Activated naive CD4-positive, alpha-beta T cell treated with anti-CD3 and anti-CD28 coated beads, Interleukin-2, amount 50 U/mL, for 72 hours (primary cell): ENCODE measurements around the gene ACCS. TPM values are rescaled to one million over a fixed set of nuclear protein-coding genes. Genes with fewer than 3 reads are reported as not detected.

ENCODE experiments used
- ATAC-seq, 2 donors: fragments of 150-1000 bp; cut with Tn5 transposase; 2 replicates each; pipeline ENCODE4 v1.10.0; 2021; ENCODE audit warnings: mild to moderate bottlenecking in 2 of 2, moderate library complexity in 2 of 2
- DNase-seq, 2 donors: peaks; one replicate each; pipeline ENCODE4 v3.0.0; 2021 to 2022; ENCODE audit warnings: low spot score in 2 of 2
- H3K27ac Mint-ChIP-seq, 2 donors: one replicate each; pipeline ENCODE4 v1.8.0; 2022; ENCODE audit warnings: mild to moderate bottlenecking in 2 of 2, mixed read lengths in 2 of 2
- H3K36me3 Mint-ChIP-seq, 2 donors: one replicate each; pipeline ENCODE4 v1.8.0; 2022; ENCODE audit warnings: mixed read lengths in 2 of 2
- H3K9me3 Mint-ChIP-seq, 2 donors: one replicate each; pipeline ENCODE4 v1.8.0; 2022; ENCODE audit warnings: mixed read lengths in 2 of 2
- total RNA-seq, 2 donors: library from RNA; stranded (reverse); gene quantifications; one replicate each; pipeline ENCODE4 v1.2.3, GENCODE V29; 2022

The ACCS gene
- total RNA-seq, 2 donors from 2014 or later, result 5.4 to 8.5 TPM

DNA sequence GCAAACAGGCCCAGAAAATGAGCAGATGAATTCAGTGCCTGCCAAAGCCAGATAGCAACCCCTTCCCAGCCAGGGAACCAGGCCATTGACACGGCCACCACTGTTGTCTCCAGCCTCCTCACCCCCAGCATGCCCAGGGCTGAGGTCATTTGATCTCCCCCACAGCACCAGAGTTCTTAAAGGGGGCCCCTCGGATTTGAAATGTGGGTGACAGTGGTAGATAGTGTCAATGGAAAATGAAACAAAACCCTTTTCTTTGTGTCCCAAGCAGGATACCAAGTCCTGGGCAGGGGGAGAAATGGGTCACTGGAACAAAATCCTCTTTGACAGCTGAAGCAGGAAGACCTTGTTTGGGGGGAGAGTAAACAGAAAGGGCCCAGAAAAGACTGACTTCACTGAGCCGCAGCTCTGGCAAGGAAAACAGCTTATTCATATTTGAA is 32.6 kb upstream of the ACCS start:
- H3K36me3 Mint-ChIP-seq, result no peaks in the 10 kb centered on the region
- H3K27ac Mint-ChIP-seq, result peak overlapping the region in 1 of 2 donors; percentile 58
- DNase-seq (no peak), ATAC-seq (no peak)
- H3K9me3 Mint-ChIP-seq, result peaks cover 0 to 4% of the 10 kb centered on the region in 2 donors

DNA sequence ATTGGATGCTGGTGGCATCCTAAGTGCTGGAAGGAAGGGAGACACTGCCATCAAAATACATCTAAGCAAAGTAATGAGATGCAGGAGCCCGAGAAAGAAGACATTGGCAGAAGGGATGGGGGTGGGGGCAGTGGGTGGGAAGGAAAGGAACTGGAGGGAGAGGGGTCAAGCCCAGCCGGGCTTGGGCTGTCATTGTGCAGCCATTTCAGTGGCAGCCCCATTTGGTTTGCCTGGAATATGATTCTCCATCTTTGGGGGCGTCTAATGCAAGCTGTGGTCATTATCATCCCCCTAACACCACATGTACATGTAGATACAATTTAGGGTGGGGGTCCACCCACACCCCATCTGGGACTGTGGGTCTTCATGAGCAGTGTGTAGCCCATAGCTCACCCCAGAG is 32.2 kb upstream of the ACCS start:
- Mint-ChIP-seq H3K36me3 (no peaks in the 10 kb centered on the region), H3K9me3 (peaks cover 0 to 4% of the 10 kb centered on the region in 2 donors), H3K27ac (no peak overlapping the region)
- DNase-seq (no peak), ATAC-seq (no peak)

DNA sequence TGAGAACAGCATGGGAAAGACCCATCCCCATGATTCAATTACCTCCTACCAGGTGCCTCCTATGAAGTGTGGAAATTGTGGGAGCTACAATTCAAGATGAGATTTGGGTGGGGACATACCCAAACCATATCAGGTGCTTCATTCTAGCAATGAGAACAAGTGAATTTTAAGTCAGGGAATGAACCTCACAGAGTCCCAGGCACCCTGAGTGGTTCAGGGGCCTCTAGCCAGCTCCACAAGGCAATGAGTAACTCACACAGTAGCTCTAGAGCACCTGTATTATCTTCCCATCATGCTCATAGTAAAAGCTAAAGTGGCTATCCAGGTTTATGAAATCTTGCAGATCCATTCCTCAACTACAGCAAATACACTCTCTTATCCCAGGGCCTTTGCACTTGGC is 31.4 kb upstream of the ACCS start:
- DNase-seq (no peak), ATAC-seq (peak in 1 of 2 donors; percentile 88)
- Mint-ChIP-seq H3K9me3 (peaks cover 0 to 4% of the 10 kb centered on the region in 2 donors), H3K36me3 (no peaks in the 10 kb centered on the region), H3K27ac (no peak overlapping the region)

DNA sequence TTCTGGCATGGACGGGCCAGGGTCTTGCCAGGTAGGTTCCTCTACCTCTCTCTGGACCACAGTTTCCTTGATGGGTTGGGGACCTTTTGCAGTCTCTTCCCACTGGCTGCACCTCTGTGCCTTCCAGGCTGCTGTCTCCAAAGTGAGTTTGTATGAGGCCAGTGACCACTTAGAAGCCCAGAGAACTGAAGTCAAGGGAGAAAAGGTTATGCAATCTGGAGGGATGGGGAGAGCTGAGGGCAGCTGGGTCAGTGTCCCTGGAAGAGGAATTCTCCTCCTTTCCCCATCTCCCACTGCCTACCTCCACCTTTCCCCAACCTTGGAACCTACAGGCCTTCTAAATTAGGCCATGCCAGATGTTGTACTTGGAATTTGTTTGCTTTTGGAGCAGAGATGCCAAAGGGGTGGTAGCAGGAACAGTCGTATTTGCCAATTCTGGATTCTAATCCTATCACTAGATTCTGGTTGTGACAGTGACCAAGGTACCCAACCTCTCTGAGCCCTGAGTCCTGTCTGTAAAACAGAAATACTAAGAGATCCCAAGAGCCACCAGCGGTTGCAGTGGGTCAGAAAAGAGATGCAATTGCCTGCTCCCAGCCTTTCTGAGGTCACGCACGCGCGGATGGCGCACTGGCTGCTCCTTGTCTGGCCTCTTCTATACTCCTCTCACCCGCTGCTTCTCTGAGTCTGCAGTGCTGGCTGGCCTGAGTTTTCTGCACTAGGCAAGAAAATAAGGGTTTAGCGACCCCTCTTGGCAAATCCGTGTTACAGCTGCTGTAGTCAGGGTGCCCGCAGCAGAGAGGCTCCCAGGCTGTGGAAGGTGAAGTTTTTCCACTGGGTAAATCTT is 29.0 kb upstream of the ACCS start:
- peak; percentile 56 to 88 for ATAC-seq
- Mint-ChIP-seq H3K27ac (no peak overlapping the region), H3K9me3 (peaks cover 4 to 13% of the 10 kb centered on the region in 2 donors), H3K36me3 (no peaks in the 10 kb centered on the region)
- DNase-seq, result peak in 1 of 2 donors; percentile 43

DNA sequence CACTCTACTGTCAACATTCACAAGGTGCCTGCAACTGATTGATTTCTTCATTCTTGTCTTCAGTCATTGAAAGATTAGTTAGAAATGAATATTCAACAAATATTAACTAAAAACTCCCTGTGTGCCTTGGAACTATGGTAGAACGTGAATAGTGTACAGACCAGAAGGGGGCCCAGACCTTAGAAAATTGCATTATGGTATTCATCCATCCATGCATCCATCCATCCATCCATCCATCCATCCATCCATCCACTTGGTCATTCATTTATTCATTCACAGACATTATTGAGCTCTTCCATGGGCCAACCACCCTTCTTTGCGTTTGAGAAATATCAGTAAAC is 28.4 kb upstream of the ACCS start:
- Mint-ChIP-seq H3K27ac (no peak overlapping the region), H3K36me3 (no peaks in the 10 kb centered on the region), H3K9me3 (peaks cover 4 to 13% of the 10 kb centered on the region in 2 donors)
- no peak for DNase-seq
- ATAC-seq, result no peak

DNA sequence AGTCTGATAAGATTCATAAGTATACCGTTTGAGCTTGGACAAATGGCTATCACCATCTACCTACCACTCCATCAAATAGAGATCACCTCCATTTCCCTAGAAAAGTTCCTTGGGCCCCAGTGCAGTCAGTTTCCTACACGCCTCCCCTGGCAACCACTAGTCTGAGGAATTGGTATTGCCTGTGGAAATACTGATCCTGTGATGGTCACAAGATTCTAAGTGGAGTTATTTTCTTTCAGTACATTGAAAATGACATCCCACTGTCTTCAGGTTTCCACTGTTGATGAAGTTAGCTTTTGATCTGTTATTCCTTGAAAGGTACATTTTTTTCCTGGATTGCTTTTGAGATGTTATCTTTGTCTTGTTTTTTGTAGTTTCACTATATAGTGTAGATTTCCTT is 22.9 kb upstream of the ACCS start:
- H3K9me3 Mint-ChIP-seq, result peaks cover 4 to 9% of the 10 kb centered on the region in 2 donors
- no peak for DNase-seq
- ATAC-seq, result no peak
- H3K36me3 Mint-ChIP-seq, result no peaks in the 10 kb centered on the region
- H3K27ac Mint-ChIP-seq, result no peak overlapping the region

DNA sequence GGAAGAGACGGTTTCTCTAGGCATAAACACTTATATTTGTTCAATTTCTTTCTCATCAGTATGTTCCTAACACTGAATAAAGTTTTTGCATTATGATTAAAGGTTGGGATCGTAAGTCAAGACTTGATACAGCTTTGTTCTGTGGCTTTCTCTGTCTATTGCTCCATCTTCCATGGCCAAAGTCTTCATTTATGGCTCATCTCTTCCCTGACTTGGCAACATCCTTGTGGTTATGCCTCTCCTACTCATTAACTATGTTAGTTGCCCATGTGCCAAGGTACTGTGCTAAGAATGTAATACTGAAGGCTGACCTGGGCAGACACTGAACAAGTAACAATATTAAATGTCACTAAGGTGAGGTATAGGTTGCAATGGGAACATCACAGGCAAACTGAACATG is 19.9 kb upstream of the ACCS start:
- ATAC-seq (no peak), DNase-seq (no peak)
- peaks cover 4% of the 10 kb centered on the region in 2 donors for H3K9me3 Mint-ChIP-seq
- H3K36me3 Mint-ChIP-seq, result no peaks in the 10 kb centered on the region
- H3K27ac Mint-ChIP-seq, result no peak overlapping the region

DNA sequence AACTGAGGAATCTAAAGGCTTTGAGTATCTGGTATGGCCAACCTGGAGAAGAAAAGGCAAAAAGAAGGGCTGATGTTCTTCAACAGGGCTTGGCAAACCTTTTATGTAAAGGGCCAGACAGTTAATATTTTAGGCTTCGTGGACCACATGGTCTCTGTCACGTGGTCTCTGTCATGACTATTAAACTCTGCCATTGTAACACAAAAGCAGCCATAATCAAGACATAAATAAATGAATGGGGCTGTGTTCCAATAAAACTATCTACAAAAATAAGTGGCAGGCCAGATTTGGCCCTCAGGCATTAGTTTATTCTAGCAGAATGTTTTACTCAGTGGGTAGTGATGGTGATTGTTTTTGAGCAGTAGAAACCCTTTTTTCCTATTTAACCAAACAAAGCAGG is 18.8 kb upstream of the ACCS start:
- no peak overlapping the region for H3K27ac Mint-ChIP-seq
- DNase-seq (no peak), ATAC-seq (no peak)
- no peaks in the 10 kb centered on the region for H3K9me3 Mint-ChIP-seq
- no peaks in the 10 kb centered on the region for H3K36me3 Mint-ChIP-seq

DNA sequence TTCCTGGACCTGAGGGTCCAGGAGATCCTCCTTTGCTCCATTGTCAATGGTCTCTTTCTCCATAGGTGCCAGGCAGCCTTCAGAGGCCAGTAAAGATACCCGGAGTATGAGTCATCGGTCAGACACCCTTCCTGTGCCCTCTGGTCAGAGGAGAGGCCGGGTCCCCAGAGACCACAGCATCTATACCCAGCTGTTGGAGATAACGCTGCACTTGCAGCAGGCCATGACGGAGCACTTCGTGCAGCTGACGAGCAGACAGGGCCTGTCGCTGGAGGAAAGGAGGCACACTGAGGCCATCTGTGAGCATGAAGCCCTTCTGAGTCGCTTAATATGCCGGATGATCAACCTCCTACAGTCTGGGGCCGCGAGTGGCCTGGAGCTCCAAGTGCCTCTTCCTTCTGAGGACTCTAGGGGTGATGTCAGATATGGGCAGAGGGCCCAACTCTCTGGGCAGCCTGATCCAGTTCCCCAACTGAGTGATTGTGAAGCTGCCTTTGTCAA is 18.1 kb upstream of the ACCS start, which contains the start of gene ACCSL:
Gene ACCSL (plus strand): TSS at position 51 of the 501 bp plus-strand sequence. CDS start 56 bp downstream, at position 107.
- Mint-ChIP-seq H3K36me3 (no peaks in the 10 kb centered on the region), H3K9me3 (no peaks in the 10 kb centered on the region), H3K27ac (no peak within 1 kb of the TSS)
- ATAC-seq (no peak), DNase-seq (no peak)

DNA sequence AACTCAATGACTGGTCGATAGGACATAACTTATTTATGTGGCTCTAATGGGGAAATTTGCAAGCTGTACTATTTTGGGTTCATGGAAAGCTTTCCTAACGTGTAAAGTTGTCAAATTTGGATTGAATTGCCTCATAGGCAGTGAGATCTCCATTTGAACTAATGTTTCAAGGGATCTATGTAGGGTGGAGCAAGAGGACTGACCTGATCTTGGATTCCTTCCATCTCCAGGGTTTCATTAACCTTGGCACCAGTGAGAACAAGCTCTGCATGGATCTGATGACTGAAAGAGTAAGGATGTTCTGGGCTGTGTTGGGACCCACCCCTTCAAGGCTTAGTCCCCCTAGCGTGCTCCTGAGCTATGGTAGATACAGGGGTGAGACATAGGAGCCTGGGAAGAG is 16.2 kb upstream of the ACCS start:
- ATAC-seq (no peak), DNase-seq (no peak)
- H3K27ac Mint-ChIP-seq, result no peak overlapping the region
- H3K36me3 Mint-ChIP-seq, result no peaks in the 10 kb centered on the region
- no peaks in the 10 kb centered on the region for H3K9me3 Mint-ChIP-seq

DNA sequence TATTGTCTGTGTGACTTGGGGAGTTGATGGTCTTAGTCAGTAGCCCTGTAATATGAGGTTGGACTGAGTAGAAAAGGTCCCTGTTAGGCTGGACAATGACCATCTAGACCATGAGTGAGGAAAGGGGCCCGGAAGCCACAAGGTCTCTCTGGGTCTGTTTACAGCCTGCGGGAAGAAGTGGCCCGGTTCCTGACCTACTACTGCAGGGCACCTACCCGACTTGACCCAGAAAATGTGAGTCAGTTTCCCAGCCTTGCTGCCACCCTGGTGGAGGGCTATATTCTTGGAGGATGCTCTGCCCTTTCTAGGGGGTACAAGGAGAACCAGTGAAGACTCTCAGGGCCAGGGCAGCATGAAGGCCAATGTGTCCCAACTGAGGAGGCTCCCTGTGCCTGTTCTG is 14.9 kb upstream of the ACCS start:
- DNase-seq (no peak), ATAC-seq (no peak)
- Mint-ChIP-seq H3K9me3 (no peaks in the 10 kb centered on the region), H3K27ac (no peak overlapping the region), H3K36me3 (no peaks in the 10 kb centered on the region)

DNA sequence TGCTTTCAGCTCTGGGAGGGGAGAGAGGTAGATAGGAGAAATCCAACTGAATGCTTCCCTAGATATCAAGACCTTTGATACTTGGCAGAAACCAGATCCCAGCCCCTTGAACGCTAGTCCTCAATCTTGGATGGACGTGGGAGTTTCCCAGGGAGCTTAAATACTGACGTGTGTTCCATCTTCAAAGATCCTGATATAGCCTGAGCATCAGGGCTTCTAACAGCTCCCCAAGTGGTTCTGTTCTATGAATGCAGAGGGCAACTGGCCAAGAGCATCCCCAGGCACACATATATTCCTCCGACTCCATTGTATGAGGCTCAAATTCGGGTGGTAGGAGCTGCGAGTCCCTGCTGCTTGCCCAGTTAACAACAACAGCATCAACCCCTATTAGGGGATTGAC is 8.7 kb upstream of the ACCS start:
- DNase-seq (no peak), ATAC-seq (no peak)
- no peaks in the 10 kb centered on the region for H3K9me3 Mint-ChIP-seq
- H3K36me3 Mint-ChIP-seq, result no peaks in the 10 kb centered on the region
- no peak overlapping the region for H3K27ac Mint-ChIP-seq

DNA sequence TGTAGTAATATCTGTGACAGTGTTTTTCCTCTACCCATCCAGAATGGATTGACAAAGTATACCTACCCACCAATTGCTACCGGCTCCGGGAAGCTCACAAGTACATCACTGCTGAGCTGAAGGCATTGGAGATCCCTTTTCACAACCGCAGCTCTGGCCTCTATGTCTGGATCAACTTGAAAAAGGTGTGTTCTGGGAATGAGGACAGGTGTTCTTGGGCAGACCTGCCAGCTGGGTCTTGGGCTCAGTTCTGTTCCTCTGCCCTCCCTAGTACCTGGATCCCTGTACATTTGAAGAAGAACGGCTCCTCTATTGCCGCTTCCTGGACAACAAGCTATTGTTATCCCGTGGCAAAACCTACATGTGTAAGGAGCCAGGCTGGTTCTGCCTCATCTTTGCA is 7.8 kb upstream of the ACCS start:
- Mint-ChIP-seq H3K27ac (no peak overlapping the region), H3K9me3 (no peaks in the 10 kb centered on the region), H3K36me3 (no peaks in the 10 kb centered on the region)
- DNase-seq (no peak), ATAC-seq (no peak)

DNA sequence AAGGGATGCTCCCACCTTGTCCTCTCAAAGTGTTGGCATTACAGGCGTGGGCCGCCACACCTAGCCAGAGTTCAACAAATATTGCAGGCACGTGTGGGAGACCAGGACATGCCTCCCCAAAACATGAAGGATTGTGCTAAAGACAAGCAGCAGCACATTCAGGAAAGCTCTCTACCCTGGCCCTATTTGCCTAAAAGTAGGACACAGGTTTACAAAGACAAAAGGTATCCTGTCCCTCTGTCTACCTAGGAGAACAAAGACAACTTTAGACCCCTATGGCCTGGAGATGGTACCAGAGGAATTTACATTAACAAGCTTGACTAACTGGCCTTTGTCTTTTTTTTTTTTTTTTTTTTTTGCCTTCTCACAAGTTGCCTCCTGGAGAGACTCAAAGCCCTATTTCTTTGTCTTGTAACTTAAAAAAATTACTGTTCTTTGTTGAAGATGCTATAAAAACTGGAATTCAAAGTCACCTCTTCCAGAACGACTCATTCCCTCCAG is 859 bp upstream of the ACCS start:
- H3K27ac Mint-ChIP-seq, result peak overlapping the region; percentile 92 to 93
- no peaks in the 10 kb centered on the region for H3K9me3 Mint-ChIP-seq
- no peak for ATAC-seq
- peaks cover 0 to 5% of the 10 kb centered on the region in 2 donors for H3K36me3 Mint-ChIP-seq
- DNase-seq, result no peak

DNA sequence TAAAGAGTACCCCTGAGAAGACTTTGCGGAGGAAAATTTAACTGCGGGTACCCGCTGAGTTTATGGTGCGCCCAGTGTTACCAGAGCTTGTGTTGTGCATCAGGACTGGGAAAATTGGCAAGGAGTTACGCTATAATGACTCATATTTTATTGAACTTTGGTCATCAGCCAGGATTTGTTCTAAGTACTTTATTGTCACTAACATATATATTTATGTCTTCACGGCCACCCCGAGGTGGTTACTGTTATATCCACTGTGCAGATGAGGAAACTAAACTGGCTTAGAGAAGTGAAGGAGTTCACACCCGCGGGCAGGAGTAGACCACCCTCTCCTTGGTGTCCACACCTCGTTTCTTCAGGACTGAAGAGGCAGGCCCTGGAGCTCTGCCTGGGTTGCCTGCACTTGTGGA is 667 bp downstream of the ACCS start:
- ATAC-seq, result no peak
- Mint-ChIP-seq H3K9me3 (no peaks in the 10 kb centered on the region), H3K27ac (peak overlapping the region; percentile 92 to 93), H3K36me3 (peaks cover 0 to 5% of the 10 kb centered on the region in 2 donors)
- no peak for DNase-seq

DNA sequence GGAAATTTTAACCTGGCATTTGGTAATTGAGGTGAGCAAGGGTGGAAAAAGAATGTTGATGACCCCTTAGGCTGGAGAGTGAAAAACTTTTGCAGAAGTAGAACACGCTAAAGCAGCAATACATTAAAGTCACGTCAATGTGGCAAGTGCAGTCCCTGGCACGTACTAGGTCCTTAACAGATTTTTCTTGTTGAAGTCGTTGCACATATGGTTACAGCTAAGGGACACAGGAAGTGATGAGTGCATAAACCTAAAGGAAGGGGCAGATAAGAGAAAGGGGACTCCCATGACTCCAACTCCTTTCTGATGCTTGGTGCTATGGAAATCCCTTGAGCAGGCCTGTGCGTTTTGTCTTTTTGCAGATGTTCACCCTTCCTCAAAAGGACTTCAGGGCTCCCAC is 1.2 kb downstream of the ACCS start:
- no peaks in the 10 kb centered on the region for H3K9me3 Mint-ChIP-seq
- H3K36me3 Mint-ChIP-seq, result peaks cover 0 to 5% of the 10 kb centered on the region in 2 donors
- ATAC-seq (no peak), DNase-seq (no peak)
- H3K27ac Mint-ChIP-seq, result peak overlapping the region in 1 of 2 donors; percentile 93

DNA sequence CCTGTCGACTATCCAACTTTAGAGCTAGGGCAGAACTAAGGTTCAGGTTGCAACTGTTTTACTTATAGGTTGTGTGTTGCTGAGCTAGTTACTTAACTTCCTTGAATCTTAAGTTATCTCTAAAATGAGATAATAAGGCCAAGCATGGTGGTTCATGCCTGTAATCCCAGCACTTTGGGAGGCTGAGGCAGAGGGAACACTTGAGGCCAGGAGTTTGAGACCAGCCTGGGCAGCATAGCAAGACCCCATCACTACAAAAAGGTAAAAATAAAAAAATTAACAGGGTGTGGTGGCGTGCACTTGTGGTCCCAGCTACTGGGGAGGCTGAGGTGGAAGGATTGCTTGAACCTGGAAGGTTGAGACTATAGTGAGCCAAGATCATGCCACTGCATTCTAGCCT is 2.1 kb downstream of the ACCS start:
- peaks cover 0 to 5% of the 10 kb centered on the region in 2 donors for H3K36me3 Mint-ChIP-seq
- peak overlapping the region in 1 of 2 donors; percentile 10 for H3K27ac Mint-ChIP-seq
- no peaks in the 10 kb centered on the region for H3K9me3 Mint-ChIP-seq
- DNase-seq (no peak), ATAC-seq (no peak)

DNA sequence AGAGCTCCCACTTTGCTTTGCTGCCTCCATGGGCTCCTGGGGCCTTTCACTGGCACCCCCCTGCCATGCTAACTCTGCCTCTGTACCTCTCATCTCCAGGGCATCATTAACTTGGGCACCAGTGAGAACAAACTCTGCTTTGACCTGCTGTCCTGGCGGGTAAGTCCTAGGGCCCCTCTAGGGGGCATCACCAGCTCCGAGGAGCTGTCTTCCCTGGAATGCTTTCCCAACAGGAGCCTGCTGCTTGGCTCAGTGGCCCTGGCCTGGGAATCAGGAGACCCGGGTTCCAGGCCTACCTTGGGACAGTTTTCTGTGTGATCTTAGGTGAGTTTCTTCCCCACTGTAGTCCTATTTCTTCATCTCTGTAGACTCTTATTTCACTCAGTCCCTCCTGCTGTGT is 5.1 kb downstream of the ACCS start:
- Mint-ChIP-seq H3K27ac (no peak overlapping the region), H3K9me3 (no peaks in the 10 kb centered on the region), H3K36me3 (peaks cover 0 to 13% of the 10 kb centered on the region in 2 donors)
- ATAC-seq (no peak), DNase-seq (no peak)
